Fibroblast of mammary gland (primary cell): ENCODE results near the gene ALG6.
A peak's percentile ranks its signal among the peaks of the same experiment; 100 is the strongest.
"Not testable (repeated sequence)": the region's sequence is repeated elsewhere in the genome, so short reads cannot be mapped to it uniquely, and the experiment has no call there.

Experiments used
- DNase-seq: peaks from one replicate; pipeline ENCODE4 v3.0.0-alpha.2; 2010; ENCODE audit warnings: low read depth
- H3K4me3 ChIP-seq: 2 replicates; pipeline ENCODE4 v1.5.1; 2011; ENCODE audit warnings: low read depth, mild to moderate bottlenecking, low read length, moderate library complexity; ENCODE audit not compliant: control insufficient read depth
- TF ChIP-seq, protein P1 (sequence below): conservative IDR thresholded peaks from 2 replicates; pipeline ENCODE4 v1.5.1; 2011; ENCODE audit warnings: low read depth, low read length, inconsistent platforms; ENCODE audit not compliant: control insufficient read depth, insufficient read depth

ALG6 gene

GRCh38 chr1:63407002-63407401 lies 39.6 kb downstream of the ALG6 start:
- no peak overlapping the region for H3K4me3 ChIP-seq
- DNase-seq: peak; percentile 3
- TF ChIP-seq, protein P1, sequence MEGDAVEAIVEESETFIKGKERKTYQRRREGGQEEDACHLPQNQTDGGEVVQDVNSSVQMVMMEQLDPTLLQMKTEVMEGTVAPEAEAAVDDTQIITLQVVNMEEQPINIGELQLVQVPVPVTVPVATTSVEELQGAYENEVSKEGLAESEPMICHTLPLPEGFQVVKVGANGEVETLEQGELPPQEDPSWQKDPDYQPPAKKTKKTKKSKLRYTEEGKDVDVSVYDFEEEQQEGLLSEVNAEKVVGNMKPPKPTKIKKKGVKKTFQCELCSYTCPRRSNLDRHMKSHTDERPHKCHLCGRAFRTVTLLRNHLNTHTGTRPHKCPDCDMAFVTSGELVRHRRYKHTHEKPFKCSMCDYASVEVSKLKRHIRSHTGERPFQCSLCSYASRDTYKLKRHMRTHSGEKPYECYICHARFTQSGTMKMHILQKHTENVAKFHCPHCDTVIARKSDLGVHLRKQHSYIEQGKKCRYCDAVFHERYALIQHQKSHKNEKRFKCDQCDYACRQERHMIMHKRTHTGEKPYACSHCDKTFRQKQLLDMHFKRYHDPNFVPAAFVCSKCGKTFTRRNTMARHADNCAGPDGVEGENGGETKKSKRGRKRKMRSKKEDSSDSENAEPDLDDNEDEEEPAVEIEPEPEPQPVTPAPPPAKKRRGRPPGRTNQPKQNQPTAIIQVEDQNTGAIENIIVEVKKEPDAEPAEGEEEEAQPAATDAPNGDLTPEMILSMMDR: no peak

GRCh38 chr1:63408331-63408730 lies 40.9 kb downstream of the ALG6 start:
- DNase-seq: peak; percentile 2

GRCh38 chr1:63411066-63411465 lies 43.6 kb downstream of the ALG6 start:
- DNase-seq: peak; percentile 7
- TF ChIP-seq, protein P1: no peak
- H3K4me3 ChIP-seq: no peak overlapping the region

More at GRCh38 chr1:63408331-63408730, 40.9 kb downstream of the ALG6 start:
- TF ChIP-seq, protein P1: no peak
- H3K4me3 ChIP-seq: no peak overlapping the region

DNA sequence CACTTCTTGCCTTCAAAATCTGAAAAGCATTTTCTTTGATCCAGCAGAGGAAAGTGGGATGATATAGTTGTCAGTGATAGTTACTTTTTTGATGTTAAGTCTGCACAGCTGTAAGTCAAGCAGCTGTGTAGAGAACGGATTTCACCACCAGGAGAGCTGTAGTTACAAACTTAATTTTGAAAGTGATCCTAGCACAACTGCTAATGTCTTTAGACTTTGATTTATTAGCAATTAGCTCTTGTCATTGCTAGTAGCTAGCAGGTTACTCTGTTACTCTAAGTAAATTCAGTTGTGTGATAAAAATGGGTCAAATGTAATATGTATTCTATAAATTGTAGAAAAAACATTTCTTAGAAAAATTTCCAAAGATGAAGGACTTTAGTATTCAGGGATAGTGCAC lies 46.0 kb downstream of the ALG6 start:
- TF ChIP-seq, protein P1: no peak
- no peak for DNase-seq
- H3K4me3 ChIP-seq: no peak overlapping the region

GRCh38 chr1:63414691-63415365 lies 47.4 kb downstream of the ALG6 start:
- no peak for DNase-seq
- H3K4me3 ChIP-seq: no peak overlapping the region
- TF ChIP-seq, protein P1: no peak

DNA sequence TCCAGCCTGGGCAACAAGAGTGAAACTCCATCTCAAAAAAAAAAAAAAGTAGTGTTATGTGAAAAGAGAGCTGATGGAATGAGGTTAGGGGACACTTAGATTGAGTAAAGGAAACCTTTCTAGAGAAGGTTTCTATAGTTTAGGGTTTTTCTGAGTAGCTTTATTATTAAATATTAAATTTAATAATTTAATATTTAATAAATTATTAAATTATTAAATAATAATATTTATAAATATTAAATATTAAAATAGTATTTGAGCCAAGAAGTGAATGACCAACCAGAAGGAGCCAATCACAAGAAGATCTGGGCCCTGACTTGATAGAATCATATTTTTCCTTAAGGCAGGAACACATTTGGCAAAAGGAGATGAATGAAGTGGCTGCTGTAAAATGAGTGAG lies 50.7 kb downstream of the ALG6 start:
- no peak overlapping the region for H3K4me3 ChIP-seq
- no peak for DNase-seq
- TF ChIP-seq, protein P1: no peak

- not testable (repeated sequence) for H3K4me3 ChIP-seq, DNase-seq
Measured at GRCh38 chr1:63420746-63421145, 53.3 kb downstream of the ALG6 start.
